ENCODE results near the gene SHKBP1.
"Not testable (repeated sequence)": the region's sequence is repeated elsewhere in the genome, so short reads cannot be mapped to it uniquely, and the experiment has no call there.

The SHKBP1 gene

GRCh38 chr19:40585241-40585981 lies 8.7 kb downstream of the SHKBP1 start:
- no peak for DNase-seq

- no peak for DNase-seq
Observed at GRCh38 chr19:40585982-40586422, 9.3 kb downstream of the SHKBP1 start.

GRCh38 chr19:40586611-40587010 lies 9.9 kb downstream of the SHKBP1 start:
- DNase-seq = no peak

- no peak for DNase-seq
Observed at GRCh38 chr19:40588110-40588854, 11.6 kb downstream of the SHKBP1 start.

GRCh38 chr19:40588926-40589569 lies 12.4 kb downstream of the SHKBP1 start:
- DNase-seq = no peak

- DNase-seq = no peak
Observed at GRCh38 chr19:40589591-40590429, 13.1 kb downstream of the SHKBP1 start.

- DNase-seq = no peak
Observed at GRCh38 chr19:40590464-40591265, 14.0 kb downstream of the SHKBP1 start.

- not testable (repeated sequence) for DNase-seq
Observed at GRCh38 chr19:40591724-40592123, 15.1 kb downstream of the SHKBP1 start.

- peak; percentile 74 to 78 for DNase-seq
Observed at GRCh38 chr19:40592170-40592569, 15.5 kb downstream of the SHKBP1 start.

- DNase-seq = peak in 1 of 2 experiments; percentile 68
Observed at GRCh38 chr19:40594255-40594654, 17.6 kb downstream of the SHKBP1 start.

GRCh38 chr19:40594657-40595091 lies 18.0 kb downstream of the SHKBP1 start:
- DNase-seq = peak; percentile 38 to 49

GRCh38 chr19:40596608-40597328 lies 20.1 kb downstream of the SHKBP1 start:
- peak in 1 of 2 experiments; percentile 46 for DNase-seq

GRCh38 chr19:40597329-40597838 lies 20.7 kb downstream of the SHKBP1 start:
- no peak for DNase-seq

- peak; percentile 85 to 87 for DNase-seq
Observed at GRCh38 chr19:40598121-40598917, 21.6 kb downstream of the SHKBP1 start.

- no peak for DNase-seq
Observed at GRCh38 chr19:40598918-40599307, 22.2 kb downstream of the SHKBP1 start.

GRCh38 chr19:40599331-40599901 lies 22.7 kb downstream of the SHKBP1 start:
- DNase-seq = peak in 1 of 2 experiments; percentile 36

GRCh38 chr19:40599902-40600569 lies 23.4 kb downstream of the SHKBP1 start:
- no peak for DNase-seq

GRCh38 chr19:40600570-40601133 lies 24.0 kb downstream of the SHKBP1 start:
- no peak for DNase-seq
